GM21390 (cell line): Measurements from ENCODE around the gene DNAH3.
"Not testable (repeated sequence)": the region's sequence is repeated elsewhere in the genome, so short reads cannot be mapped to it uniquely, and the experiment has no call there.

ENCODE experiments used
- ATAC-seq: cut with Tn5 transposase; IDR thresholded peaks from one replicate; pipeline ENCODE4 v1.9.1; 2021; ENCODE audit not compliant: unreplicated experiment

Gene DNAH3

DNA sequence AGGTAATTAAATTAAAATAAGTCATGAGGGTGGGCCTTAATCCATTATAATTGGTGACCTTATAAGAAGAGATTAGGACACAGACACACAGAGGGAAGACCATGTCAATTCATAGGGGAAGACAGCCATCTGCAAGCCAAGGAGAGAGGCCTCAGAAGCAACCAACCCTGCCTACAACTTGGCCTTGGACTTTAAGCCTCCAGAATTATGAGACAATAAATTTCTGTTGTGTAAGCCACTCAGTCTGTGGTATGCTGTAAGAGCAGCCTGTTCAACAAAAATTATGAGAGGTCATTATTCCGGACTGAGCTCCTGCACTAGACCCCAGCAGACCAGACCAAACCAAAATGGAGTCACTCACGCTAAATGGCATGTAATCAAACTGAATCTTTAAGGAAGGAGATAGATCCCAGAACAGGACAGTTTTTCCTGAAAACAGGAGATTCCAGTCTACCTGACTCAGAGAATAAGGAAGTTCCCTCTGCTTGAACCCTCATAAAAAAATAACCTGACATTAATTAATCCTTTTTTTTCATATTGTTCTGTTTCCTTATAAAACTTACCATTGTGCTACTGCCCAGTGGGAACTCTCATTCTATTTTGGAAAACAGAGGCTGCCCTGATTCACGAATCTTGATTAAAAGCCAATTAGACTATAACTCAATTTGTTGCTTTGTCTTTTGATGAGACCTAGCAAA lies 74.3 kb downstream of the DNAH3 start:
- no peak for ATAC-seq

DNA sequence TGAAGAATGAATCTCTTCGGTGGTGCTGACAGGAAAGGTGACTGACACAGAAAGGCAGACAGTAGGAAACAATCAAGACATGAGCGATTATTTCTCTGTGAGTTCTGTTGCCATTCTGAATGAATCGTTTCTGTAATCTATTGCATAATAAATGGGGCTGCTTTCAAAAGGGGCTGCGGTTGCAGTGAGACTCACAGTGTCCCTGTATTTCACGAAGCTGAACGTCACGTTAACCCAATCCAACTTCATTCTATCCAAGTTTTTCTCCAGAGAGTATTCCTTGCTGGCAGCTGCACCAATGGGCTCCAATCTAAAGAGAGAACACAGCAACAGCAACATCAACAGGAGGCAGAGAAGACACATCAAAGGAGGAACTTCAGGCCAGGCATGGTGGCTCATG lies 75.4 kb downstream of the DNAH3 start:
- ATAC-seq = no peak

DNA sequence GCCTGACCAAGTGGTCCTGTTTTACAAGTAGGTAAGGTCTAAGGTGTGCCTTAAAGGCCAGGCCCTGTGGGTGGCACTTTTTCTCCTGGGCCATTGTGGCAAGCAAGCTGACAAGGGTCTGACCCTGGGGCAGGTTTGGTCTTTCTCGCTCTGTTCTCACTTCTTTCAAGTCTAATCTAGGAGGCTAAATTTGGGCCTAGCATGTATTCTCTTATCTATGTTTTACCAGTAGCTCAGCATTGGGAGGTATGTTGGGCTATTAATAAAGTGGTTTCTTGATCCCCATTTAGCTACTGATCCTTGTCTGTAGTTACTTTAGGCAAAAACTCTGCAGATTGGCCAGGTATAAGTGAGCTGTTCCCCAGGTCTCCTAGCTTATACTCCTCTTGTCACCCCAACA lies 77.7 kb downstream of the DNAH3 start:
- ATAC-seq = no peak

DNA sequence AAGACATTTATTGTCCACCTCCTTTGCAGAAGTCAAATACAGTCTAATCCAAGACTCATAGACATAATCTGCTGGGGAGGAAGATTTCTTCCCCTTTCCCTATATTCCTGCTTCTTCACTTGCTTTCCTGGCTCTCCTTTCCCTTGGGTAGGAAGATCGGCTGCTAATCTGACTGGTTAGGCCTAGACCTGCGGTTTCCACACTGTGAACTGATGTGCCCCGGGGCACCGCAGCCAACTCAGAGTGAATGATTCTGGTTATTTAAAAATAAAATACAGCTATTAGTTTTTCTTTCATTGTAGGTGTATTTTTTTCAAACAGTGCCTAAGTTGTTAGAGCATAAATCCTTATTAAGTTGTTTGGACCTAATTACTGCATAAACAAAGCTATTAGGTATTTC lies 78.9 kb downstream of the DNAH3 start:
- no peak for ATAC-seq

DNA sequence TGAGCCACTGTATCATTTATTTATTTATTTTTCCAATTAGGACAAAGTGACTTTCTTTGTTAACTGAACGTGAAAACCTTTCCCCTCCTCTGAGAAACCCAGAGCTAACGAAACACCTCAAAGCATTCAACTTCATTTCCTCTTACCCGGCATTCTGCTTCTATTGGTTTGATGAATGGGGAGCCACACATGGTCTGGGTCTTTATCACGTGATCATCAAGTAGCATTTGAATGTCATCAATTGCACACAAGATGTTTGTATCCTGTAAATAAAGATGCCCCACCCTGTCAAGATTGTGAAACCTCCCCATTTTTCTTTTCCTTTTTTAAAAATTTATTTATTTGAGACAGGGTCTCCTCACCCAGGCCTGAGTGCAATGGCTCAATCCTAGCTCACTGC lies 80.1 kb downstream of the DNAH3 start:
- ATAC-seq = no peak

DNA sequence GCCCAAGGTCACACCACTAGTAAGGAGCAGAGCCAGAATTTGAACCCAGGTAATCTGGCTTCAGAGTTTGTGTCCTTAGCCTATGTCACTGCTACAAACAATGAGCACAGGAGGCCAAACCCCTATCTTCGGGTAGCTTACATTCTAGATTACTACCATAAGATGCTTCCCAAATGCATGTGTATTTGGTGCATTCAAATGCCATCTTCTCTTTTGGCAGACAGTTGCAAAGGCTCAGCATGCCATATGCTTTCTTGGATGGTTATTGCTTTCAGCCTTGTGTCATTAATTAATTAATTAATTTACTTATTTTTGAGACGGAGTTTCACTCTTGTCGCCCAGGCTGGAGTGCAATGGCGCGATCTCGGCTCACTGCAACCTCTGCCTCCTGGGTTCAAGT lies 80.7 kb downstream of the DNAH3 start:
- no peak for ATAC-seq

DNA sequence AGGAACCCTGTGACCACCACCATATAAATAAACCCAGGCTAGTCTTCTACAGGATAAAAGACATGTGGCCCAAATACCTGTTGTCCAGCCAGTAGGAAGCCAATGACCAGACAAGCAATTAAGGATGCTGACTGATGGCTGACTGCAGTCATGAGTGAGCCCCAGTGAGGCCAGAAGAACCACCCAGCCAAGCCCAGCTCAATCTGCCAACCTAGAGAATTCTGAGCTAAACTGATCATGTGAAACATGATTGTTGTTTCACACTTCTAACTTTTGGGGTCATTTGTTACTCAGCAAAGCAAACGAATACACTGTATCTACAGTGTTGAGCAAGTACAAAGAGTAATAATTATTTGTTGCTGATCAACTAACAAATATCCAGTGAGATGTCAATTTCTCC lies 86.4 kb downstream of the DNAH3 start:
- no peak for ATAC-seq

DNA sequence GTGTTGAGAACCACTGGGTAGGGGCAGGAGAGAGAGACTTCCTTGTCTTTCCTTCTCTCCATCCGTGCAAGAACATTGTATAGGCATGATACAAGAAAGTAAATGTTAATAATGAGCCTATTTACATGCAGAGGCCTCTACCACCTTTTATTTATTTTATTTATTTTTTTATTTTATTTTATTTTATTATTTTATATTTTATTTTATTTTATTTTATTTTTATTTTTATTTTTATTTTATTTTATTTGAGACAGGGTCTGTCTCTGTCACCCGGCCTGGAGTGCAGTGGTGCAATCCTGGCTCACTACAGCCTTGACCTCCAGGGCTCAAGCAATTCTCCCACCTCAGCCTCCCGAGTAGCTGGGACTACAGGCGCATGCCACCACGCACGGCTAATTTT lies 87.3 kb downstream of the DNAH3 start:
- ATAC-seq = not testable (repeated sequence)

DNA sequence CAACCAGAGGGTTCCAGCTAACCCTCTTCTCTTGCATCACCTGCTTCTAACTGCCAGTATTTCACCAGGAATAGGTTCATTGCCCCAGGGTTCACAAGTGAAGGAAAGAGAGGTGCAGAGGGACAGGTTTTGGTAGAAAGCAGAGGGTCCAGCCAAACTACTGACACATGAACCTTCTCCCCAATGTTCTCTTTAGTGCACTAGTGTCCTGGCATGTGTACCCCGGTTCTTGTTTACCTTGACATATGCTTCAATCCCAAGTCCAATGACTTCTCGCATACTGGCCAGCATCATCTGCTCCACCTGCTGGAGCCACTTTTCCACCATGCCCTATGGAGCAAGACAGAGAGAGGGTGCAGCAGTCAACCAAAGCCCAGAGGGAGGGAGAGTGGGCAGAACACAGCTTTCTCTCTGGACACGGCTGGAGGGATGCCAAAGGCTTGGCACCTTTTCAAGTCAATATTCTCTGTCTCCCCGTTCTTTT lies 90.6 kb downstream of the DNAH3 start:
- no peak for ATAC-seq

DNA sequence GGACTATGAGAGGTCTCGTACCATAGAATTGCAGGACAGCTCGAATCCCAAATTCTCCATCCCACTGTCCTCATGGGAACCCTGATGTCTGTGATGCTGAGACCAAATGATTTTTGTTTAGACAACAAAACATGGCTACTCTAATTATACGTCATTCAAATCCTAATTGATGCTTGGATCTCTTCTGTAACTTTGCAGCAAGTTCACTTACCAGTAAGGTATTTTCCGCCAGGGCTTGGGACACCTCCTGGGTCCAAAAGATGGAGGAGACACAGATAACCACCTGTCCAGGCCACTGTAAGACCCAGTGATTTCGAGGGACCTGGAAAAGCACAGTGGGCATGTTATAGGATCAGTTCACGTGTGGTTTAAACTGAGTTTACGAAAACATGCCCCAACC lies 92.8 kb downstream of the DNAH3 start:
- no peak for ATAC-seq

DNA sequence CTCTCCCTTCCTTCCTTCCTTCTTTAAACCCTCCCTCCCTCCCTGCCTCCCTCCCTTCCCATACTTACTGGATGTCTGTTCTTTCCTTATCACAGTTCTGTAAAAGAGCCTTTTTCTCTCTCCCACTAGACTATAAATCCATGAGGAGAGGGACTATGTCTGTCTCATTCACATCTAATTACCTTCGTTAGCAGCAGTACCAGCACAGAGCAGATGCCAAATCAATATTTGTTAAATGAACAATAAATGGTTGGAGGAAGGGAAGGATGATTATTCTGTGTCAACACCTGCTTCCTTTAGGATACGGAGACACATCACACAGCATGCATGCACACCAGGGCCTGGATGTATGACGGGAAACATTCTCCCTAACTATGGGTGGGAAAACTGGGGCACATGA lies 94.2 kb downstream of the DNAH3 start:
- ATAC-seq = no peak

DNA sequence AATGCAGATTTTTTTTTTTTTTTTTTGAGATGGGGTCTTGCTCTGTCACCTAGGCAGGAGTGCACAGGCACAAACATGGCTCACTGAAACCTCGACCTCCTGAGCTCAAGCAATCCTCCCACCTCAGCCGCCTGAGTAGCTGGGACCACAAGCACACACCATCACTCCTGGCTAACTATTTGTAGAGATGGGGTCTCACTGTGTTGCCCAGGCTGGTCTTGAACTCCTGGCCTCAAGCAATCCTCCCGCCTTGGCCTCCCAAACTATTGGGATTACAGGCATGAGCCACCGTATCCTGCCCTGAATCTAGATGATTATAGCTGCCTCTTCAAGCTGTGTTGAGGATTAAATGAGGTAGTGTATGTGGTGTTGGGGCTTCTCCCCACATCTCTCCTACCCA lies 94.9 kb downstream of the DNAH3 start:
- not testable (repeated sequence) for ATAC-seq

DNA sequence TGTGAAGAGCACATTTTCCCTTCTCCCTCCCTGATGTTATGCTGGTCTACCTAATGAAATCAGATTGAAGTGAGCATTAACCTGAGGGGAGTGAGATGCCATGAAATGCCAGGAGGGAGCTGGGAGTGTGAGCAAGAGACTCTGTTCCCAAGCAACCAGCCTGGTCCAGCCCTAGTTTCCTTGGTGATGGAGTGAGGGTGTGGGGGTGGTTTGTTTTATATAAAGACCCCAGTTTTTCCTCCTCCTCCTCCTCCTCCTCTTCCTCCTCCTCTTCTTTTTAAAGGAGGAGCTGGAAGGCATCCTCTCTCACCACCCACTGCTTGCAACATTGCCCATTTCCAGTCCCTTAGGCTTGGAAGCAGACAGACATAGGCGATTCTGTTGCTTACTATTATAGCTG lies 97.1 kb downstream of the DNAH3 start:
- ATAC-seq = no peak

DNA sequence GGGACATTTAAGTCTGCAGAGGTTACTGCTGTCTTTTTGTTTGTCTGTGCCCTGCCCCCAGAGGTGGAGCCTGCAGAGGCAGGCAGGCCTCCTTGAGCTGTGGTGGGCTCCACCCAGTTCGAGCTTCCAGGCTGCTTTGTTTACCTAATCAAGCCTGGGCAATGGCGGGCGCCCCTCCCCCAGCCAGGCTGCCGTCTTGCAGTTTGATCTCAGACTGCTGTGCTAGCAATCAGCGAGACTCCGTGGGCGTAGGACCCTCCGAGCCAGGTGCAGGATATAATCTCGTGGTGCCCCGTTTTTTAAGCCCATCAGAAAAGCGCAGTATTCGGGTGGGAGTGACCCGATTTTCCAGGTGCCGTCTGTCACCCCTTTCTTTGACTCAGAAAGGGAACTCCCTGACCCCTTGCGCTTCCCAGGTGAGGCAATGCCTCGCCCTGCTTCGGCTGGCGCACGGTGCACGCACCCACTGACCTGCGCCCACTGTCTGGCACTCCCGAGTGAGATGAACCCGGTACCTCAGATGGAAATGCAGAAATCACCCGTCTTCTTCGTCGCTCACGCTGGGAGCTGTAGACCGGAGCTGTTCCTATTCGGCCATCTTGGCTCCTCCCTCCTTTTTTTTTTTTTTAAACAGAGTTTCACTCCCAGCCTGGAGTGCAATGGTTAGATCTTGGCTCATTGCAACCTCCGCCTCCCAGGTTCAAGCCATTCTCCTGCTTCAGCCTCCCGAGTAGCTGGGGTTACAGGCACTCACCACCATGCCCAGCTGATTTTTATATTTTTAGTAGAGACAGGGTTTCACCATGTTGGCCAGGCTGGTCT lies 102.3 kb downstream of the DNAH3 start:
- not testable (repeated sequence) for ATAC-seq

DNA sequence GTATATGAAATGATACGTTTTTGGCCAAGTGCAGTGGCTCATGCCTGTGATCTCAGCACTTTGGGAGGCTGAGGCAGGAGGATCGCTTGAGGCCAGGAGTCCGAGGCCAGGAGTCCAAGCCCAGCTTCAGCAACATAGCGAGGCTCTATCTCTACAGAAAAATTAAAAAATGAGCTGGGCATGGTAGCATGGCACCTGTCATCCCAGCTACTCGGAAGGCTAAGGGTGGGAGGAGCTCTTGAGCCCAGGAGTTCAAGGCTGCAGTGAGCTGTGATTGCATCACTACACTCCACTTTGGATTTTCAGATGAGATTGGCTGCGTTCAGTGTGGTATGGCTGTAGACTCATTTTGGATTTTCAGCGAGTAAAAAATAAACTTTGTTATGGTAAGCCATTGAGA lies 112.4 kb downstream of the DNAH3 start:
- no peak for ATAC-seq

DNA sequence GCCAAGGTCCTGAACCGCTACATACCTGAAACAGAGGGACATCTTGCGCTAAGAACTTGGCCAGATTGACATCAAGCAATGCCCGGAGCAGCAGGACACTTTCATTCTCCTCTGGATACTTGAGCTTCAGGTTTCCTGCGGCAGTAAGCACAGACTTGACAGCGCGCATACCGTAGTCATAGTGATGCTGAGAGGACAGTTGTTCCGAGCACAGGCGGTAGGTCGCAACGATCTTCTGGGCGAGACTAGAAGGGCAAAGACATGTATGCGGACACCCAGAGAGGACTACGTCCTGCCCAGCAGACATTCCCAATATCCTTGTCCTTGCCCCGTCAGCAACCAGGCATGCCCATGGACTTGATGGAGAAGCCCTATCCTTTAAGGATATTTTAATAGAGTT lies 112.9 kb downstream of the DNAH3 start:
- no peak for ATAC-seq

DNA sequence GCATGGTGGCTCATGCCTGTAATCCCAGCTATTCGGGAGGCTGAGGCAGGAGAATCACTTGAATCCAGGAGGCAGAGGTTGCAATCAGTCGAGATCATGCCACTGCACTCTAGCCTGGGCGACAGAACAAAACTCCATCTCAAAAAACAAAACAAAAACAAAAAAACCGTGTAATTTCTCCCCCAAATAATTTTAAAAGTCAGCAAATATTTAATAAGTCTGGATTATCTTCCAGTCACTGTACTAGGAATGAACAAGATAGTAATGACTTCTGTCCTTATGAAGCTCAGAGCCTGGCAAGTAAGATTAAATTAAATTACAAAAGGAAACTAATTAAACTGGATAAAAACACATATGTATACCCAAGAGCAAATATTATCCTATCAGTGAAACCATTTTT lies 113.5 kb downstream of the DNAH3 start:
- ATAC-seq = no peak

DNA sequence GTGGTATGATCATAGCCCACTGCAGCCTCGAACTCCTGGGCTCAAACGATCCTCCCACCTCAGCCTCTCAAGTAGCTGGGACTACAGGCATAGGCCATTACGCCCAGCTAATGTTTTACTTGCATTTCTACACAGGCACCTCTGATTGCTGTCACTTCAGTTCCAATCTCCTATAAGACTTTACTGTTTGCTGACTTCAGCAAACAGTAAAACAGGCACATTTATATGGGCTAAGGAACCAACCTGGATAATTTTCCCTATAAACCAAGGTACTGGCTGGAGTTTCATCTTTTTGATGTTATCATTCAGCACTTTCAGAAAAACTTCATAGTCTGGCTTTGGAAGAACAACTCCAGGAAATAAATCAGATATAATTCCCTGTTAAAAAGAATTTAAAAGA lies 114.2 kb downstream of the DNAH3 start:
- no peak for ATAC-seq

DNA sequence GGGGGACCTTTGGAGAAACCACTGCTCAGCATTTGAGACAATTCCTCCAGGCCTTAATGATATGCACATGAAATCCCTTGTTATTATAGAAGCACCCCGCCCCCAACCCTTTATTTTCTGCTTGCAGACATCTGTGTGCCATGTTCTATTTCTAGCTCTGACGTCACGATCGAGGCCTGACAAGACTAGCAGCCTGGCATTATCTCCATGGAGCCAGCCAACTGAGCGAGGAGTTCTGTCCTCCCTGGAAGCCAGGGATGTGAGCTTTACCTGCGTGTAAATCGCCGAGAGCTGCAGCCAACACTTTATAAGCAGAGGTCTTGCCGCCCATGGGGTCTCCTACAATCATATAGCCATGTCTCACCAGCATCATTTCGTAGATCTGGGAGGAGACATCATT lies 116.9 kb downstream of the DNAH3 start:
- no peak for ATAC-seq

DNA sequence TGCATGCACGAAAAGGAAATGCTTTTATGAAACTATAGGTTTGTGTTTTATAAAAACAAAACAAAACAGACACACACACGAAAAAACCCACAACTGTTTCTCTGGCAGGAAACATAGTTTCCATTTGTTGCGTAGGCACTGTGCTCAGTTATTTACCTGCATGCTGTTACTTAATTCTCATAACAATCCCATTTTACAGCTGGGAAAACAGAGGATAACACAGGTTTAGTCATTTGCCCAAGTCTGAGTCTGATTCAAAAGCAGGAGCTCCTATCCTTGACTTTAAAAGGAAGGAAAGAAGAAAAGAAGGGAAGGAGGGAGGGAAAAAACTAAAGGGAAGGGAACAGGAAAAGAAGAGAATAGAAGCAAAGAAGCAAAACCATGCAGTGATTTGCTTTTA lies 117.4 kb downstream of the DNAH3 start:
- no peak for ATAC-seq

DNA sequence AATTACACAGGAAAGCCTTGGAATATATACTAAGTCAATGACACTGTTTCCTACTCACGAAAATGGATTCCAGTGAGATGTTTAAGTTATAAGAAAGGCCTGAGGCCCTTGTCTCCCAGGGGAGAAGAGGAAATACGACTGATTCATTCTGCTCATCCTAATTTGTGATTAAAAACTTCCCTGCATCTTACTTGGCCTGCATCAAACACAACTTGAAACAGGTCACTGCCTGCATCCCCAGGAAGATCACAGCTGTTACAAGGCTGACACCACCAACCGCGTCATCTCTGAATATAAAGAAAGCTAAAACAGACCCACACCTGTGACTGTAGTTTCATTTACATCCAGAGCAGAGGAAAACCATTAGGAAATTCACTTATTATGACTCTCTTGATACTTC lies 121.9 kb downstream of the DNAH3 start:
- no peak for ATAC-seq

DNA sequence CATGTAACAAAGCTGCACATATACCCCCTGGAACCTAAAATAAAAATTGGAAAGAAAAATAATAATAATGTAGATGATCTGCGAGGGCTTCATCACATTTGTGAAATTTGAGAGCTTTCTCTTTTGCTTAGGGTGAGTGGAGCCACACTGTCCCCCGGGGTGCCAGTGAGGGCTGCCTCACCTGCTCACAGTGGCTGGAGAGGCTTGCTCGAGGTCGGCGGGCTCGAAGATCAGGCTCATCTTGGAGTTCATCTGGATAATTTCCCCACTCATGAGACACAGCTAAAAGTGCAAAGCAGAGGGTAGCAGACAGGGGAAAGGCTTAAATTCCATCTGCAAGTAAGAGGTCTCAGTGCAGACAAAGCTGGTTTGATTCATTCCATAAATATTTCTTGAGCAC lies 123.8 kb downstream of the DNAH3 start:
- no peak for ATAC-seq
